Measurements from ENCODE around the gene KLHDC4. TPM values are rescaled to one million over a fixed set of nuclear protein-coding genes. Genes with fewer than 3 reads are reported as not detected.

The KLHDC4 gene
- total and polyA plus RNA-seq, 10 of the 15 experiments (the other 5 are each of a cell fraction or from before 2014, with no cell fraction given): 0.80 to 62.1 (median 32.8) TPM

DNA sequence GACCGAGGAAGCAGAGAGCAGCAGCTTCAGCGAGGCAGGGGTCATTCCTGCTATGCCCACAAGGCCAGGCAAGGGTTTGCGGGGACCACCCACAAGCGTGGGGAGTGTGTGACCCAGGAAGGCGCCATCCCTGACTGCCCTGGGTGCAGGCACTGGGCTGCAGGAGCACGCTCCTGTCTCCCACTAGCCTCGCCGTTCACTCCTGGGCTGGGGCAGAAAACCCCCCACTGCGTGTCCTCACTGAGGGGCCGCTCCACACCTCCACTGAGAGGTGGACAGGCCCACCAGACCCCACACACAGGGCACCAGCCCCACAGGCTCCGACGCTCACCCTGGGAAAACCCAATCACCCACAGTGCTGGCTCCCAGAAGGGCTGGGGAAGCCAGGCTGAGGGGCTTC, 56.1 kb downstream of the KLHDC4 start:
- Histone ChIP-seq H3K4me3 (no peak overlapping the region), H3K27ac (ENCODE audit: control insufficient read depth, insufficient read depth) (no peak overlapping the region), H3K9ac (ENCODE audit: control insufficient read depth, insufficient read depth, low read length) (no peak overlapping the region), H4K20me1 (ENCODE audit: control insufficient read depth, insufficient read depth) (no peaks in the 10 kb centered on the region), H3K4me1 (ENCODE audit: control insufficient read depth, insufficient read depth, low read length) (no peaks in the 10 kb centered on the region), H3K79me2 (ENCODE audit: control insufficient read depth, insufficient read depth, low read length) (no peaks in the 10 kb centered on the region), H3K4me2 (ENCODE audit: control insufficient read depth, insufficient read depth) (no peak overlapping the region), H3K9me3 (replicated peaks; ENCODE audit: control insufficient read depth, insufficient read depth, low read length) (no peaks in the 10 kb centered on the region), H2AFZ (ENCODE audit: control insufficient read depth, low read depth, low read length) (no peak overlapping the region), H3K36me3 (ENCODE audit: control insufficient read depth in 2 of 2, insufficient read depth in 2 of 2, low read length in 1 of 2) (peaks cover 13 to 36% of the 10 kb centered on the region in 2 experiments; a peak in 3 of 4 replicates), H3K27me3 (replicated peaks in 1 of 2; ENCODE audit: control insufficient read depth in 2 of 2, insufficient read depth in 2 of 2, low read length in 1 of 2) (no peaks in the 10 kb centered on the region)
- ChIA-PET POLR2A (no interaction called here), CTCF (no interaction called here), SMC1A (ENCODE audit: uncharacterized antibody, unreplicated experiment) (no interaction called here), RAD21 (ENCODE audit: unreplicated experiment) (no interaction called here)
- intact Hi-C loops (cut with micrococcal nuclease; ENCODE audit: unreplicated experiment): no loop called here
- no peak for DNase-seq (ENCODE audit: low read depth, low spot score)
- BruUV-seq (replicated peaks): no TSS peak
- in situ Hi-C loops (cut with MboI): no loop called here
- ATAC-seq: no peak
- TF ChIP-seq MTA3 (IDR thresholded peaks at IDR 0.05; ENCODE audit: borderline replicate concordance, low read length): no peak
- TF ChIP-seq FOXK2 (IDR thresholded peaks at IDR 0.05): no peak
- TF ChIP-seq SMAD5 (IDR thresholded peaks at IDR 0.05; ENCODE audit: low read depth): no peak
- no peak for TF ChIP-seq WRNIP1 (IDR thresholded peaks at IDR 0.05; ENCODE audit: borderline replicate concordance, low read depth, low read length)
- 92% methylated on average over 12 of the region's 12 CpGs for WGBS (ENCODE audit: insufficient coverage, insufficient replicate concordance, low lambda C conversion rate, missing lambda C conversion rate)
- no peak for FAIRE-seq

DNA sequence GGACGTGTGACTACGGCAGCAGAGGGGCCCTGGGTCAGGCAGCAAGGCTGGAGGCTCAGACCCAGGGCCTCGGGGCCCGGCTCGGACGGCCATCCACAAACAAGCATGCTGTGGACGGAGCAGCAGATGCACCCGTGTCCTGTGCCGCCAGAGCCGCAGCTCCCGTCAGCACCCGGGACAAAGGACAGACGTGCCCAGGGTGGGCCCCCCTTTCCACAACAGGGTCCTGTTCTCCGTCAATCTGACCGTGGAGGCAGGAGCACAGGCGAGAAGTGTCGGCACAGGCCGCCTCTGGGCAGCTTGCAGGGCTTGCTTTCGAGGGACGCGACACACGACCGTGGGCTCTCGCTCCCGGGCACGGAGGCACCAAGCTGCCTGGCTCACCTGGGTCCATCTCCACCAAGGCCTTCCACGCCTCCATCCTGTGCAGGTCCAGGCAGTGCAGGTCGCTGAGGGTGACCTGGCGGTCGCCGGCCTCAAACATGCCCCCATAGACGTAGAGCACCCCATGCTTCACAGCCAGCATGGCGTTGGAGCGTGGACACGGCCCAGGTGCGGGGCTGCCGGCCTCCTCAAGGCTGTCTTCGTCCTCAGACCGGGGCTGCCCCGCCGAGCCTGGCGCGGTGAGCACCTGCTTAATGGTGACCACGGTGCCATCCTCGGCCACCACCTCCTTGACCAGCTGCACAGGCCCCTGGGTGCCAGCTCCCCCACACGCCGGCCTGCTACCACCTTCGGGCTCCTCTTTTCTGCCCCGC, 56.7 kb downstream of the KLHDC4 start:
- H3K4me1 ChIP-seq (ENCODE audit: control insufficient read depth, insufficient read depth, low read length): no peaks in the 10 kb centered on the region
- no peak for TF ChIP-seq BCL3 (IDR thresholded peaks at IDR 0.05; ENCODE audit: borderline replicate concordance, insufficient read depth, low read depth, low read length, poor library complexity, severe bottlenecking)
- TF ChIP-seq ZNF274 (IDR thresholded peaks at IDR 0.05; ENCODE audit: insufficient read depth, insufficient read length): no peak
- TF ChIP-seq, protein P1, sequence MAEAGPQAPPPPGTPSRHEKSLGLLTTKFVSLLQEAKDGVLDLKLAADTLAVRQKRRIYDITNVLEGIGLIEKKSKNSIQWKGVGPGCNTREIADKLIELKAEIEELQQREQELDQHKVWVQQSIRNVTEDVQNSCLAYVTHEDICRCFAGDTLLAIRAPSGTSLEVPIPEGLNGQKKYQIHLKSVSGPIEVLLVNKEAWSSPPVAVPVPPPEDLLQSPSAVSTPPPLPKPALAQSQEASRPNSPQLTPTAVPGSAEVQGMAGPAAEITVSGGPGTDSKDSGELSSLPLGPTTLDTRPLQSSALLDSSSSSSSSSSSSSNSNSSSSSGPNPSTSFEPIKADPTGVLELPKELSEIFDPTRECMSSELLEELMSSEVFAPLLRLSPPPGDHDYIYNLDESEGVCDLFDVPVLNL (IDR thresholded peaks at IDR 0.05; ENCODE audit: low read depth, low read length): no peak
- no peak for TF ChIP-seq MYB (IDR thresholded peaks at IDR 0.05; ENCODE audit: borderline replicate concordance, low read depth, low read length)
- no peak for TF ChIP-seq BMI1 (IDR thresholded peaks at IDR 0.05; ENCODE audit: borderline replicate concordance)
- no peak for TF ChIP-seq YBX1 (IDR thresholded peaks at IDR 0.05)
- no peak for TF ChIP-seq TCF12 (IDR thresholded peaks at IDR 0.05; ENCODE audit: low read depth, low read length)
- TF ChIP-seq, protein P2, sequence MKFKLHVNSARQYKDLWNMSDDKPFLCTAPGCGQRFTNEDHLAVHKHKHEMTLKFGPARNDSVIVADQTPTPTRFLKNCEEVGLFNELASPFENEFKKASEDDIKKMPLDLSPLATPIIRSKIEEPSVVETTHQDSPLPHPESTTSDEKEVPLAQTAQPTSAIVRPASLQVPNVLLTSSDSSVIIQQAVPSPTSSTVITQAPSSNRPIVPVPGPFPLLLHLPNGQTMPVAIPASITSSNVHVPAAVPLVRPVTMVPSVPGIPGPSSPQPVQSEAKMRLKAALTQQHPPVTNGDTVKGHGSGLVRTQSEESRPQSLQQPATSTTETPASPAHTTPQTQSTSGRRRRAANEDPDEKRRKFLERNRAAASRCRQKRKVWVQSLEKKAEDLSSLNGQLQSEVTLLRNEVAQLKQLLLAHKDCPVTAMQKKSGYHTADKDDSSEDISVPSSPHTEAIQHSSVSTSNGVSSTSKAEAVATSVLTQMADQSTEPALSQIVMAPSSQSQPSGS (IDR thresholded peaks at IDR 0.05; ENCODE audit: low read length): no peak
- no peak for TF ChIP-seq SUZ12 (IDR thresholded peaks at IDR 0.05; ENCODE audit: unreplicated experiment)
- TF ChIP-seq MXI1 (IDR thresholded peaks at IDR 0.05; ENCODE audit: low read depth, low read length): no peak
- TF ChIP-seq SP1 (IDR thresholded peaks at IDR 0.05; ENCODE audit: low read depth, low read length): no peak

More for the DNA sequence above, 56.7 kb downstream of the KLHDC4 start:
- no peak for ATAC-seq
- no peaks in the 10 kb centered on the region for H3K79me2 ChIP-seq (ENCODE audit: control insufficient read depth, insufficient read depth, low read length)
- intact Hi-C loops (cut with micrococcal nuclease; ENCODE audit: unreplicated experiment): no loop called here
- 95% methylated on average over 49 of the region's 49 CpGs for WGBS (ENCODE audit: insufficient coverage, insufficient replicate concordance, low lambda C conversion rate, missing lambda C conversion rate)
- DNase-seq (ENCODE audit: low read depth, low spot score): no peak
- peaks cover 13 to 34% of the 10 kb centered on the region in 2 experiments; a peak in 3 of 4 replicates for H3K36me3 ChIP-seq (ENCODE audit: control insufficient read depth in 2 of 2, insufficient read depth in 2 of 2, low read length in 1 of 2)
- no peak overlapping the region for H3K4me2 ChIP-seq (ENCODE audit: control insufficient read depth, insufficient read depth)
- POLR2A ChIA-PET: no interaction called here
- H3K4me3 ChIP-seq: no peak overlapping the region
- no peak for FAIRE-seq
- no peaks in the 10 kb centered on the region for H3K27me3 ChIP-seq (replicated peaks in 1 of 2; ENCODE audit: control insufficient read depth in 2 of 2, insufficient read depth in 2 of 2, low read length in 1 of 2)
- CTCF ChIA-PET: no interaction called here
- H3K9ac ChIP-seq (ENCODE audit: control insufficient read depth, insufficient read depth, low read length): no peak overlapping the region
- no peak overlapping the region for H2AFZ ChIP-seq (ENCODE audit: control insufficient read depth, low read depth, low read length)
- no peaks in the 10 kb centered on the region for H4K20me1 ChIP-seq (ENCODE audit: control insufficient read depth, insufficient read depth)
- BruUV-seq (replicated peaks): no TSS peak
- no peaks in the 10 kb centered on the region for H3K9me3 ChIP-seq (replicated peaks; ENCODE audit: control insufficient read depth, insufficient read depth, low read length)
- SMC1A ChIA-PET (ENCODE audit: uncharacterized antibody, unreplicated experiment): no interaction called here
- RAD21 ChIA-PET (ENCODE audit: unreplicated experiment): no interaction called here
- in situ Hi-C loops (cut with MboI): no loop called here
- no peak overlapping the region for H3K27ac ChIP-seq (ENCODE audit: control insufficient read depth, insufficient read depth)

Measured in GM12878 (cell line).